ENCODE measurements around the gene PPEF2.

DNA sequence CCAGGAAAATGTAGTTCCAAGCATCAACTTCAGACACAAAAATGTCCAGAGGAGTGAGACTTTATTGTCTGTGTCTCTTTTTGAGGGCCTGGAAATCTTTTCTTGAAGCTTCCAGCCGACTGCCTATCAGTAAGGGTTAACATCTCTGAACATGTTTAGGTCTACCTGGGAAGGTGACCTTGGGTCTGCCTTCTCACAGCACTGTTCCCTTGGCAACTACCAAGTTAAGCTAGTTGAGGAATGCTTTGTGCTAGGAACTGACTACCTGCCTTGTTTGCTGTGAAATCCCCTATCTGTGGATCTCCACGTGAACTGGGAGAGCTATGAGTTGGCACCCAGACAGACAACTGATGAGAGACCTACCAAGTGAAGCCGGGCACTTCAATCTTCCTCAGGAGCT lies 81.6 kb downstream of the PPEF2 start:
- TF ChIP-seq, protein P1, sequence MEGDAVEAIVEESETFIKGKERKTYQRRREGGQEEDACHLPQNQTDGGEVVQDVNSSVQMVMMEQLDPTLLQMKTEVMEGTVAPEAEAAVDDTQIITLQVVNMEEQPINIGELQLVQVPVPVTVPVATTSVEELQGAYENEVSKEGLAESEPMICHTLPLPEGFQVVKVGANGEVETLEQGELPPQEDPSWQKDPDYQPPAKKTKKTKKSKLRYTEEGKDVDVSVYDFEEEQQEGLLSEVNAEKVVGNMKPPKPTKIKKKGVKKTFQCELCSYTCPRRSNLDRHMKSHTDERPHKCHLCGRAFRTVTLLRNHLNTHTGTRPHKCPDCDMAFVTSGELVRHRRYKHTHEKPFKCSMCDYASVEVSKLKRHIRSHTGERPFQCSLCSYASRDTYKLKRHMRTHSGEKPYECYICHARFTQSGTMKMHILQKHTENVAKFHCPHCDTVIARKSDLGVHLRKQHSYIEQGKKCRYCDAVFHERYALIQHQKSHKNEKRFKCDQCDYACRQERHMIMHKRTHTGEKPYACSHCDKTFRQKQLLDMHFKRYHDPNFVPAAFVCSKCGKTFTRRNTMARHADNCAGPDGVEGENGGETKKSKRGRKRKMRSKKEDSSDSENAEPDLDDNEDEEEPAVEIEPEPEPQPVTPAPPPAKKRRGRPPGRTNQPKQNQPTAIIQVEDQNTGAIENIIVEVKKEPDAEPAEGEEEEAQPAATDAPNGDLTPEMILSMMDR (IDR thresholded peaks at IDR 0.05): no peak
- TF ChIP-seq EP300 (IDR thresholded peaks at IDR 0.05): no peak
